ENCODE results near the gene PKD1L1. TPM values are rescaled to one million over a fixed set of nuclear protein-coding genes. Genes with fewer than 3 reads are reported as not detected.

Gene PKD1L1
- total RNA-seq, 1 experiment from 2014 or later: 0.17 TPM

- Histone ChIP-seq H3K56ac (ENCODE audit: insufficient read length, low read depth, low read length) (no peak overlapping the region), H3K9ac (ENCODE audit: extremely low read depth, insufficient read length, low read length) (no peak overlapping the region), H3T11ph (ENCODE audit: low read length) (no peak overlapping the region), H3K4me2 (ENCODE audit: insufficient read depth, insufficient read length, low read length) (no peak overlapping the region), H3K4me1 (ENCODE audit: insufficient read depth, low read length) (no peaks in the 10 kb centered on the region), H3K79me2 (ENCODE audit: insufficient read depth, low read length) (no peaks in the 10 kb centered on the region), H2BK20ac (ENCODE audit: low read depth, low read length, poor library complexity, severe bottlenecking) (no peak overlapping the region), H4K91ac (ENCODE audit: insufficient read length, low read depth, low read length) (no peak overlapping the region), H3K14ac (ENCODE audit: insufficient read depth, low read length) (no peak overlapping the region), H3K4ac (ENCODE audit: low read depth, low read length) (no peak overlapping the region), H3K79me1 (ENCODE audit: insufficient read depth, low read depth, low read length, poor library complexity, severe bottlenecking) (no peaks in the 10 kb centered on the region), H2BK5ac (ENCODE audit: insufficient read length, low read length) (no peak overlapping the region), H2BK15ac (ENCODE audit: low read depth, low read length) (no peak overlapping the region), H4K5ac (ENCODE audit: insufficient read length, low read depth, low read length) (no peak overlapping the region), H2AK5ac (ENCODE audit: insufficient read length, low read length) (no peak overlapping the region), H3K27me3 (ENCODE audit: insufficient read depth, low read length) (no peaks in the 10 kb centered on the region), H3K27ac (ENCODE audit: insufficient read length, low read depth, low read length) (no peak overlapping the region), H2BK120ac (ENCODE audit: low read depth, low read length, poor library complexity, severe bottlenecking) (no peak overlapping the region), H3K9me3 (ENCODE audit: control insufficient read depth, low read depth, low read length) (no peaks in the 10 kb centered on the region), H4K8ac (replicated peaks; ENCODE audit: insufficient read length, low read depth, low read length) (no peak overlapping the region), H3K23me2 (ENCODE audit: insufficient read length, low read depth, low read length, poor library complexity, severe bottlenecking) (no peaks in the 10 kb centered on the region), H4K20me1 (ENCODE audit: control insufficient read depth, insufficient read depth, insufficient read length) (no peaks in the 10 kb centered on the region), H3K18ac (ENCODE audit: insufficient read length, low read depth, low read length) (no peak overlapping the region), H2BK12ac (ENCODE audit: insufficient read length, low read depth, low read length) (no peak overlapping the region), H2AFZ (ENCODE audit: low read length) (no peak overlapping the region), H3K23ac (ENCODE audit: insufficient read length, low read depth, low read length) (no peak overlapping the region)
- WGBS (ENCODE audit: extremely low coverage, insufficient read length, low lambda C conversion rate): no CpG with 5 or more reads among the region's 4 CpGs
- Mint-ChIP-seq H3K9me3 (no peaks in the 10 kb centered on the region), H3K27me3 (ENCODE audit: low read depth) (0 out of 2 replicates have a peak, but pooled peaks cover 2% of the 10 kb centered on the region), H3K4me1 (no peaks in the 10 kb centered on the region), H3K36me3 (ENCODE audit: insufficient read depth in 1 of 3, low read depth in 3 of 3) (no peaks in the 10 kb centered on the region), H3K27ac (no peak overlapping the region), H3K4me3 (no peak overlapping the region)
- no peak for DNase-seq
- TF ChIP-seq, protein P1, sequence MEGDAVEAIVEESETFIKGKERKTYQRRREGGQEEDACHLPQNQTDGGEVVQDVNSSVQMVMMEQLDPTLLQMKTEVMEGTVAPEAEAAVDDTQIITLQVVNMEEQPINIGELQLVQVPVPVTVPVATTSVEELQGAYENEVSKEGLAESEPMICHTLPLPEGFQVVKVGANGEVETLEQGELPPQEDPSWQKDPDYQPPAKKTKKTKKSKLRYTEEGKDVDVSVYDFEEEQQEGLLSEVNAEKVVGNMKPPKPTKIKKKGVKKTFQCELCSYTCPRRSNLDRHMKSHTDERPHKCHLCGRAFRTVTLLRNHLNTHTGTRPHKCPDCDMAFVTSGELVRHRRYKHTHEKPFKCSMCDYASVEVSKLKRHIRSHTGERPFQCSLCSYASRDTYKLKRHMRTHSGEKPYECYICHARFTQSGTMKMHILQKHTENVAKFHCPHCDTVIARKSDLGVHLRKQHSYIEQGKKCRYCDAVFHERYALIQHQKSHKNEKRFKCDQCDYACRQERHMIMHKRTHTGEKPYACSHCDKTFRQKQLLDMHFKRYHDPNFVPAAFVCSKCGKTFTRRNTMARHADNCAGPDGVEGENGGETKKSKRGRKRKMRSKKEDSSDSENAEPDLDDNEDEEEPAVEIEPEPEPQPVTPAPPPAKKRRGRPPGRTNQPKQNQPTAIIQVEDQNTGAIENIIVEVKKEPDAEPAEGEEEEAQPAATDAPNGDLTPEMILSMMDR (conservative IDR thresholded peaks at IDR 0.05): no peak
These were observed 120.4 kb downstream of the PKD1L1 start for GRCh38 chr7:47827871-47828270.
